Measurements from ENCODE around the gene RUFY1.

DNA sequence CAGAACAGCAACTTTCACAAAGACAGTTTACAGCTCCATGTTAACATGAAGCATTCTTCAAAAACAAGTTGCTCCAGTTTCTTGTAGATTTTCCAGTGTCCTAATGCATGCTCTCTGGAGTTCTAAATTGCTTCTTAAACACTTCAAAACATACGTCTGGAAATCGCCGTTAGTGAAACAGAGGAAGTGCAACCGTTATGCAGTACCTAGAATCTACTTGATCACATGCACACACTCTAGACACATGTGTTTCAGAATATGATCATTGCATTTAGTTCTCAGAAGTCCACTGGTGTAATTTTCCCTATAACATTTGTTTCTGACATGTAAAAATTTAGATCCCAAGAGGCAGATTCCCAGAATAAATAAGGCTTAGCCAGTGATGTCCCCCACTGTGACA is 41.1 kb upstream of the RUFY1 start:
- TF ChIP-seq POLR2A (IDR thresholded peaks at IDR 0.05; ENCODE audit: low read depth, low read length) (no peak), TAF1 (IDR thresholded peaks at IDR 0.05; ENCODE audit: borderline replicate concordance, low read depth, low read length) (no peak), POLR2AphosphoS5 (IDR thresholded peaks at IDR 0.05; ENCODE audit: low read depth, low read length) (no peak)

Data from GM12892 (cell line).